Measurements from ENCODE around the gene ABI1. TPM values are rescaled to one million over a fixed set of nuclear protein-coding genes. Genes with fewer than 3 reads are reported as not detected.

Gene ABI1
- total RNA-seq, 1 donor, result 71.7 TPM

GRCh38 chr10:26787362-26787761, 73.4 kb downstream of the ABI1 start:
- no peak for DNase-seq (ENCODE audit: insufficient read length, low spot score, missing footprints)
- Histone ChIP-seq H3K79me2 (ENCODE audit: insufficient read depth, low read length) (peaks cover 88% of the 10 kb centered on the region), H3K9me3 (ENCODE audit: low read depth, low read length) (no peaks in the 10 kb centered on the region), H4K20me1 (ENCODE audit: insufficient read depth, low read length) (peaks cover 29% of the 10 kb centered on the region), H3K27ac (ENCODE audit: low read depth, low read length) (no peak overlapping the region), H3K36me3 (ENCODE audit: insufficient read depth, low read length) (no peaks in the 10 kb centered on the region), H2AFZ (ENCODE audit: low read length) (no peak overlapping the region), H3K4me2 (ENCODE audit: insufficient read depth, low read length) (no peak overlapping the region), H3K4me3 (ENCODE audit: insufficient read depth, low read length) (no peak overlapping the region), H3K27me3 (ENCODE audit: insufficient read depth, low read length) (no peaks in the 10 kb centered on the region), H3K4me1 (ENCODE audit: insufficient read depth, low read length) (peaks cover 7% of the 10 kb centered on the region)
- TF ChIP-seq CTCF (IDR thresholded peaks at IDR 0.05; ENCODE audit: extremely low read depth, low read depth, low read length), result no peak

- Histone ChIP-seq H3K4me2 (ENCODE audit: insufficient read depth, low read length) (peak overlapping the region; percentile 44), H3K4me1 (ENCODE audit: insufficient read depth, low read length) (peaks cover 18% of the 10 kb centered on the region), H3K9me3 (ENCODE audit: low read depth, low read length) (no peaks in the 10 kb centered on the region), H3K36me3 (ENCODE audit: insufficient read depth, low read length) (no peaks in the 10 kb centered on the region), H3K79me2 (ENCODE audit: insufficient read depth, low read length) (peaks cover 94% of the 10 kb centered on the region), H3K4me3 (ENCODE audit: insufficient read depth, low read length) (peak overlapping the region; percentile 11), H4K20me1 (ENCODE audit: insufficient read depth, low read length) (peaks cover 45% of the 10 kb centered on the region), H2AFZ (ENCODE audit: low read length) (no peak overlapping the region), H3K27ac (ENCODE audit: low read depth, low read length) (peak overlapping the region; percentile 83), H3K27me3 (ENCODE audit: insufficient read depth, low read length) (no peaks in the 10 kb centered on the region)
- no peak for DNase-seq (ENCODE audit: insufficient read length, low spot score, missing footprints)
- no peak for TF ChIP-seq CTCF (IDR thresholded peaks at IDR 0.05; ENCODE audit: extremely low read depth, low read depth, low read length)
Observed at GRCh38 chr10:26781797-26782196, 79.0 kb downstream of the ABI1 start.

- Histone ChIP-seq H3K4me2 (ENCODE audit: insufficient read depth, low read length) (peak overlapping the region; percentile 44), H3K4me3 (ENCODE audit: insufficient read depth, low read length) (peak overlapping the region; percentile 1), H3K9me3 (ENCODE audit: low read depth, low read length) (no peaks in the 10 kb centered on the region), H3K4me1 (ENCODE audit: insufficient read depth, low read length) (peaks cover 18% of the 10 kb centered on the region), H3K27me3 (ENCODE audit: insufficient read depth, low read length) (no peaks in the 10 kb centered on the region), H2AFZ (ENCODE audit: low read length) (no peak overlapping the region), H3K27ac (ENCODE audit: low read depth, low read length) (peak overlapping the region; percentile 83), H3K79me2 (ENCODE audit: insufficient read depth, low read length) (peaks cover 90% of the 10 kb centered on the region), H4K20me1 (ENCODE audit: insufficient read depth, low read length) (peaks cover 45% of the 10 kb centered on the region), H3K36me3 (ENCODE audit: insufficient read depth, low read length) (no peaks in the 10 kb centered on the region)
- DNase-seq (ENCODE audit: insufficient read length, low spot score, missing footprints), result peak; percentile 81
- no peak for TF ChIP-seq CTCF (IDR thresholded peaks at IDR 0.05; ENCODE audit: extremely low read depth, low read depth, low read length)
Observed at GRCh38 chr10:26780793-26781601, 79.8 kb downstream of the ABI1 start.

- Histone ChIP-seq H3K27me3 (ENCODE audit: insufficient read depth, low read length) (no peaks in the 10 kb centered on the region), H3K9me3 (ENCODE audit: low read depth, low read length) (no peaks in the 10 kb centered on the region), H3K36me3 (ENCODE audit: insufficient read depth, low read length) (no peaks in the 10 kb centered on the region), H3K79me2 (ENCODE audit: insufficient read depth, low read length) (peaks cover 90% of the 10 kb centered on the region), H2AFZ (ENCODE audit: low read length) (no peak overlapping the region), H3K4me3 (ENCODE audit: insufficient read depth, low read length) (no peak overlapping the region), H4K20me1 (ENCODE audit: insufficient read depth, low read length) (peaks cover 39% of the 10 kb centered on the region), H3K27ac (ENCODE audit: low read depth, low read length) (peak overlapping the region; percentile 83), H3K4me2 (ENCODE audit: insufficient read depth, low read length) (peak overlapping the region; percentile 44), H3K4me1 (ENCODE audit: insufficient read depth, low read length) (peaks cover 18% of the 10 kb centered on the region)
- DNase-seq (ENCODE audit: insufficient read length, low spot score, missing footprints), result no peak
- no peak for TF ChIP-seq CTCF (IDR thresholded peaks at IDR 0.05; ENCODE audit: extremely low read depth, low read depth, low read length)
Observed at GRCh38 chr10:26780106-26780792, 80.5 kb downstream of the ABI1 start.

Measured in osteoblast (primary cell).